HG03097 (cell line): ENCODE measurements around the gene CCDC73.
"Not testable (repeated sequence)": the region's sequence is repeated elsewhere in the genome, so short reads cannot be mapped to it uniquely, and the experiment has no call there.

Source experiments
- ATAC-seq: cut with Tn5 transposase; IDR thresholded peaks from one replicate; pipeline ENCODE4 v1.9.1; 2021; ENCODE audit not compliant: unreplicated experiment, low FRiP score

CCDC73 gene

GRCh38 chr11:32794439-32794838 is at the start of gene CCDC73:
TSS of gene CCDC73 (minus strand) at chr11:32794662. CDS start at chr11:32760243, 34,419 bp downstream.
- ATAC-seq, result no peak

DNA sequence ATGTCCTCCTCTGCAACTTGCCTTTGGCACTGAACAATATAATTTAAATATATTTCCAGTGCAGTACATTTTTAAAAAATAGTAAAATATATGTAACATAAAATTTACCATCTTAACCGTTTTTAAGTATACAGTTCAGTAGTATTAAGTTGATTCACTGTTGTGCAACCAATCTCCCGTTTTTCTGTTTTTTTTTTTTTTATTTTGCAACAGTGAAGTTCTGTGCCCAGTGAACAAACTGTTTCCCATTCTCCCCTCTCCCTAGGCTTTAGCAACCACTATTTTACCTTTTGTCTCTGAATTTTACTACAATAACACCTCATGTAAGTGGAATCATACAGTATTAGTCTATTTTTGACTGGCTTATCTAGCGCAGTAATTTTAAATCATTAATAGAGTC is 49.1 kb upstream of the CCDC73 start:
- no peak for ATAC-seq

- ATAC-seq, result no peak
These were observed 46.1 kb upstream of the CCDC73 start for GRCh38 chr11:32840587-32840986.

DNA sequence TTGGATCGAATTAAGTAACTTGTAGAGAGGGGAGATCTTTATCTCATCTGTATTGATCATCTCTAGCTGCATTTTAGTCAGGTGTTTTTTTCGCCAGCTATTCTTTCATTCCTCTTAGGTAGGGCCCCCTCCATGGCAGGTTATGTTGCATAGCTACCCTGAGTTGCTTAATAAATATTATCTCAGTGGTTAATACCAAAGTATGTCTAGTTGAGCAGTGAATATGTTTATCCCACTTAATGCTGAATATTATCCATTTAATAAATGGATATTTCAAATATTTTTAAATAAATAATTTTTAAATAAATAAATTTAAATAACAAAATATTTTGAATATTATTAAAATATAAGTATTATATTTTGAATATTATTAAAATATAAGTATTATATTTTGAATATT is 44.8 kb upstream of the CCDC73 start:
- no peak for ATAC-seq

DNA sequence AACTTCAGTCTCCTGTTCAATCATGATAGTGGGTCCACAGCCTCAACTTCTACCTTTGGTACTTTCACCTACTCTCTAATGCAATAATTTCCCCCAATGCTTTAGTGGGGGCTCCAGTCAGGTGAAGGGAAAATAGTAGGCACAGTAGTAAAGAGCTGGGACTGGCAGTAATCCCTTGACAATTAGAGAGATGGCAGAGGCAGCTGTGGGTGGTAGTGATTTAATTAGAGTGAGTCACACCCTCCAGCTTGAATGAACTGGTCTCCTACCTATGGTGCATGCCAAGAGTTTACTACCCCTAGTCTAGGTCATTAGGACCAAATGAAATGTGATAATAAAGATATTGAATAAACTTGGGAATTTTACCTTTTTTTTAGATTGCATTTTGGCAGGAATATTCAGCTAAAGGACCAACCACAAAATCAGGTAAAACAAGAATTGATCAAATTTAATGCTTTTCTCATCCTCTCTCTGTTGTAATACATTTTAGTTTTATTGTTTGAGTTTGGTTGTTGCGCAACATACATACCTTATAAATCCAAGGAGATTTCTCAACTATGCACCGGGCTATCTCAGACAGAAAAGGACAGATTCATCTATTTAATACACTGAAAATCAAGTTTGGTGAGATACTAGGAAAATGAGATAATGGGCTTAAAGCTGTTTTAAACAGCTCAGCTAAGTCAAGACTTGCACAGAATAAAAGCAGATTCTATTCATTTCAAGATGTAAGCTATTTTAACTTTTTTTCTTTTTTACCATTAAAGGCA is 44.2 kb upstream of the CCDC73 start:
- ATAC-seq, result no peak

GRCh38 chr11:32836946-32837345 is 42.5 kb upstream of the CCDC73 start:
- ATAC-seq, result no peak

GRCh38 chr11:32833921-32834320 is 39.5 kb upstream of the CCDC73 start:
- ATAC-seq, result no peak

- no peak for ATAC-seq
These were observed 36.8 kb upstream of the CCDC73 start for GRCh38 chr11:32831221-32831620.

DNA sequence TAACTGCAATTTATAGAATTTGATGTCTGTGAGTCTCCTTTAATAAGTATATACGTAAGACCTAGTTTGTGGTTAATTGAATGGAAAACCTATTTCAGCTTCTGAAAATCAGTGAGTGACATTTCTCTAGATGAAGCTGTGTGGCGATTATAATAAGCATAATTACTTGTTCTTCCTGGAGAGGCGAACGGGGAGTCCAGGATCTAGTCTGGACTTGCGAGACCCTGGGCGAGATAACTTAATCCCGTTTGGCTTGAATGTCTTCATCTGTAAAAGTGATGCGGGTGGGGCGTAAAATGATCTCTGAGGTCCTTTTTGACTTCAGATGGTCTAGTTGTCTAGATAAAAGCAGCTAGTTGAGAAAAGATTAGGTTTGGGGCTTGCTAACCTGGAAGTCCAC is 36.3 kb upstream of the CCDC73 start:
- no peak for ATAC-seq

DNA sequence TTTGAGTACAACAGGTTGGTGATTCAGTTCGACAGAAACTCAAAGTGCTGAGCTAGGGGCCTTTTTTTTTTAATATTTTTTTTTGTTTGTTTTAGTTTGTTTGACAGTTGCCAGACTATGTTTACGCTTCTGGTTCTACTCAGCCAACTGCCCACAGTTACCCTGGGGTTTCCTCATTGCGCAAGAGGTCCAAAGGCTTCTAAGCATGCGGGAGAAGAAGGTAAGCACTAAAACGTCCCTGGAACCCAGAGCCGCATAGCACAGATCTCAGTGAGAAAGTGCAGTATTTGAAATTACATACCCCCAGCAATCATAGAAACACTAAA is 35.9 kb upstream of the CCDC73 start:
- peak; percentile 14 for ATAC-seq

DNA sequence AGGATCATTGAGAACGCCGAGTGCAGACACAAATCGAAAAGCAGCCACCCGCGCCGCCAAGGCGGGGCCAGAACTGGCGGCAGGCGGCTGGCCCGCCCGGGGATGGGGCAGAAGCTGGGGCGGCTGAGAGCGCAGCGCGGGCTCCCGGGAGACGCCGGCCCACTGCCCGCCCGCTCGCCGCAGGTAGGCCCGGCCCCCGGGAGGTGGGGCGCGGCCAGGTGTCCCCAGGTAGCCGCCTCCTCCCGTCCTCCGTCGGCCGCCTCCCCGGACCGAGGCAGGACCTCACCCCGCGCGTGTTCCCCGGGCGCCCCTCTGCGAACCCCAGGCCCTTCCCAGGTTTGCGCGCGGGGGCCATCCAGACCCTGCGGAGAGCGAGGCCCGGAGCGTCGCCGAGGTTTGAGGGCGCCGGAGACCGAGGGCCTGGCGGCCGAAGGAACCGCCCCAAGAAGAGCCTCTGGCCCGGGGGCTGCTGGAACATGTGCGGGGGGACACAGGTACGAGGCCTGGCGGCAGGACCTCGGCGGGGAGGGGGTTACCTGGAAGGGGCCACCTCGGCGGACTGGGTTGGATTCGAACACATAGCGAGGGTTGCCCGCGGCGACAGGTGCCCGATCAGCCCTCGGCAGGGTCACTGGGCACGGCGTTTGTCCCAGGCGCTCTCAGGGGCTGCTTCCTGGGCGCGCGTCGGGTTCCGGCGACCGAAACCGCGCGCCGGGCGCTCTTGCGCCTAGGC is 35.4 kb upstream of the CCDC73 start, which contains the start of gene PRRG4:
Gene PRRG4, plus strand, starts transcription at position 248 of the 733 bp plus-strand sequence. CDS start 603 bp downstream, outside the sequence.
- peak; percentile 55 for ATAC-seq

GRCh38 chr11:32829157-32829679 is 34.8 kb upstream of the CCDC73 start:
- ATAC-seq, result peak; percentile 20

- no peak for ATAC-seq
These were observed 32.8 kb upstream of the CCDC73 start for GRCh38 chr11:32827276-32827675.

DNA sequence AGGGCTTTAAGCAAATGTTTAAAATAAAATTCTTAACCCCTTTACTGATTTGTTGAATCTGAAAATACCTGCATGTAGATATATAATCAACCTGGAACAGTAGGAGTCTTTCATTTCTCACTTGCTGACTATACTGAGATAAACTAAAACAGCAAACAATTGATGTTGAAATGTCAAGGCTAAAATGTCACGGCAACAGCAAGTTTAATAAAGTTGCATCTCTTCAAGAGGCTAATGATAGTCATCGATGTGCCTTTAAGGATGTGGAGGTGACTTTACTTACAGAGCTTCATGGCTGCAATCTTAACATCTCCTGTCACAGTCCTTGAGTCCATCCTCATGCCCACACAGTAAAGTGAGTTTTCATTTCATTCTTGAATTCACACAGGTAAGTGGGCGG is 31.7 kb upstream of the CCDC73 start:
- ATAC-seq, result no peak

GRCh38 chr11:32823617-32824016 is 29.2 kb upstream of the CCDC73 start:
- ATAC-seq, result not testable (repeated sequence)

- no peak for ATAC-seq
These were observed 27.6 kb upstream of the CCDC73 start for GRCh38 chr11:32821917-32822560.

DNA sequence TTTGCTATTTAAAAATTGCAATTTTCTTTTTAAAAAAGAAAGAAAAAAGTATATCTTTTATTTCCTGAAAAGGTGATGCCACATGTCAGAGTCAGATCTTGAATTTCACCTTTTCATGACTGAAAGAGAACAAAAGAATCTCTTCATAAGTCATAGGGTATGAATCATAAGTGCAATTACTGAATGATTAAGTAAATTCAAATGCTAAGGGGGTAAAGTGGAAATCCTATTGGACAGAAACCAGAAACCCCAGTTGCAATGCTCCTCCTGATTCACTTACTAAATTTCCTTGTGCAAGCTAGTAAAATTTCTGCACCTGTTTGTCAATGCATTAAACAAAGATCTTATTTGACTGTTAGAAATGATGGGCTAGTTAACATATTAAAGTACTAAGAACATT is 27.1 kb upstream of the CCDC73 start:
- no peak for ATAC-seq

GRCh38 chr11:32820497-32820896 is 26.0 kb upstream of the CCDC73 start:
- ATAC-seq, result no peak

GRCh38 chr11:32819187-32819586 is 24.7 kb upstream of the CCDC73 start:
- no peak for ATAC-seq

- no peak for ATAC-seq
These were observed 23.4 kb upstream of the CCDC73 start for GRCh38 chr11:32817852-32818183.

DNA sequence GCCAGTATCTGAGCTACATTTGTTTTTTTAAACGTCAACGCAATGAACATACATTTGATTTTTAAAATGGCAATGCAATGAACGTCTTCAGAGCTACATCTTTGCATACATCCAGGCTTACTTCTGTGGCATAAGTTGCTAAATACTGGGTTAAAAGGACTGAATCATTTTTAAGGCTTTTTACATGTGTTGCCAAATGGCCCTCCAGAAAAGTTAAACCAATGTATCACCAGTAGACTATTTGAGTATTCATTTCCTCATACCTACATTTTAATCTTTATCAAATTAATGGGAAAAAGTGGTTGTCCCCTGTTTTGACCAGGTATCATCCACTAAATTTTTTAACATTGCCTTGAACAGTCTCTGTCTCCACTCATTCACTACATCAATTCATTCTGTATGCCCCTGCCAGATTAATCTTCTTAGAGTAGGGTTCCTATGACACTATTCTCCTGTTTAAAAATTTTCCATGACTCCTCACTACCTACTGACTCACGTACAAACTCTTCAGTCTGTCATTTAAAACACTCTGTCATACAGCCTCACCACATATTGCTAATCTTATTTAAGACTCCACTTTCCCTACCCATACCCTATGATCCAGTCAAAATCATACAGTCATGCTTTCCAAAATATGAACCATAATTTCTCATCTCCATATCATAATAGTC is 22.9 kb upstream of the CCDC73 start:
- ATAC-seq, result no peak
